HL-60 (cell line): ENCODE measurements around the gene SLC38A1.

ENCODE experiments used
- DNase-seq, 2 experiments: peaks; one replicate each; pipeline ENCODE4 v3.0.0-alpha.2; 2010 to 2020; ENCODE audit warnings: low read depth in 1 of 2, low spot score in 1 of 2
- H3K27ac ChIP-seq: fragments of 250-450 bp; sonication (Bioruptor Pico); replicated peaks from 2 replicates; pipeline ENCODE4 v1.5.1; 2020; ENCODE audit warnings: mild to moderate bottlenecking, moderate library complexity
- H3K27me3 ChIP-seq: fragments of 250-450 bp; sonication (Bioruptor Pico); 2 replicates; pipeline ENCODE4 v1.5.1; 2021; ENCODE audit warnings: mild to moderate bottlenecking, moderate library complexity; ENCODE audit not compliant: insufficient read depth, poor library complexity, severe bottlenecking
- H3K4me3 ChIP-seq: replicated peaks from 2 replicates; pipeline ENCODE4 v1.5.1; 2011; ENCODE audit warnings: mild to moderate bottlenecking, control low read depth, low read length; ENCODE audit not compliant: insufficient read depth
- CTCF ChIP-seq: IDR thresholded peaks from one replicate; pipeline ENCODE4 v1.5.1; 2011; ENCODE audit warnings: low read length, control low read depth, inconsistent platforms; ENCODE audit not compliant: insufficient read depth
- GABPA ChIP-seq: IDR thresholded peaks from 2 replicates; pipeline ENCODE4 v1.6.1; 2012; ENCODE audit warnings: low read depth
- POLR2AphosphoS5 ChIP-seq: IDR thresholded peaks from 2 replicates; pipeline ENCODE4 v1.6.1; 2012; ENCODE audit warnings: low read depth
- REST ChIP-seq: IDR thresholded peaks from 2 replicates; pipeline ENCODE4 v1.6.1; 2012; ENCODE audit warnings: low read depth; ENCODE audit not compliant: insufficient replicate concordance
- SPI1 ChIP-seq: IDR thresholded peaks from 2 replicates; pipeline ENCODE4 v1.6.1; 2012; ENCODE audit warnings: low read depth, mild to moderate bottlenecking, borderline replicate concordance

The SLC38A1 gene

GRCh38 chr12:46242569-46242968 lies 26.3 kb downstream of the SLC38A1 start:
- Histone ChIP-seq H3K27ac (no peak overlapping the region), H3K27me3 (no peaks in the 10 kb centered on the region), H3K4me3 (no peak overlapping the region)
- DNase-seq: no peak
- TF ChIP-seq GABPA (no peak), CTCF (no peak), POLR2AphosphoS5 (no peak), REST (no peak), SPI1 (no peak)

GRCh38 chr12:46240436-46240835 lies 28.4 kb downstream of the SLC38A1 start:
- no peak for DNase-seq
- Histone ChIP-seq H3K27me3 (no peaks in the 10 kb centered on the region), H3K4me3 (no peak overlapping the region), H3K27ac (no peak overlapping the region)
- TF ChIP-seq CTCF: no peak
- TF ChIP-seq POLR2AphosphoS5: no peak
- no peak for TF ChIP-seq SPI1
- TF ChIP-seq GABPA: no peak
- no peak for TF ChIP-seq REST

GRCh38 chr12:46238821-46239220 lies 30.0 kb downstream of the SLC38A1 start:
- Histone ChIP-seq H3K27me3 (no peaks in the 10 kb centered on the region), H3K27ac (no peak overlapping the region), H3K4me3 (no peak overlapping the region)
- TF ChIP-seq GABPA (no peak), REST (no peak), SPI1 (no peak), POLR2AphosphoS5 (no peak), CTCF (no peak)
- no peak for DNase-seq
